ENCODE measurements around the gene HOXB3. TPM values are rescaled to one million over a fixed set of nuclear protein-coding genes. Genes with fewer than 3 reads are reported as not detected.
A peak's percentile ranks its signal among the peaks of the same experiment; 100 is the strongest.

The HOXB3 gene
- total RNA-seq, 4 donors from 2014 or later = 0.97 to 14.1 (median 3.9) TPM

DNA sequence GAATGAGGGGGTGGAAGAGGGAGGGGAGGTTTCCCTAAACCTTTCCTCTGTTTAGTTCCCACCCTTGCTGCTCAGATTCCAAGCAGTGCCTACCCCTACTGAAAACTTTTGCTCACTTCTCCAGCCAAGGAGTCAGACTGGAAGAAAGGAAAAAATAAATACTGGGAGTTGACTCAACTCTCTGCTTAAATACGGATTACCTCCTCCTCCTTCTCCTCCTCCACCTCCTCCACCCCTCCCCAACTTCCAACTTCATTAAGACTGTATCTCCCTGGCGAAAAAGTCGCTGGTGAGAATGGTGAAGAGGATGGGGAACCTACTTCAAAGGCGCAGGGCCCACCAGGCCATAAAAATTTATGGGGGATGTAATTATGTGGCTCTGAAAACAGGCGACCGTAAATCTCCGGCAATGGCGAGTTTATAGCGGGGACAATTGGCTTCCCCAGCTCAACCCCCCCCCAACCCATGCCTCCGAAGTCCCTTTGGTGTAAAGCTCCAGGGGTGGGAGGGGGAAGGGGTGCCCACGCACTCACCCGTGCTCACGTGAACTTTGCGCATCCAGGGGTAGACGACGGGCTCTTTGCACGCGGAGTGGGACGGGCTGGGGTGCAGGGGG, 12.6 kb downstream of the HOXB3 start:
- DNase-seq (ENCODE audit: low spot score in 2 of 2) = no peak
- H3K4me3 ChIP-seq (ENCODE audit: low read depth, poor library complexity, severe bottlenecking) = peak overlapping the region; percentile 29
- intact Hi-C loops (cut with DNase I; ENCODE audit: low total_unique reads) = no loop called here
- TF ChIP-seq POLR2A (IDR thresholded peaks at IDR 0.05) = no peak
- TF ChIP-seq, protein P1, sequence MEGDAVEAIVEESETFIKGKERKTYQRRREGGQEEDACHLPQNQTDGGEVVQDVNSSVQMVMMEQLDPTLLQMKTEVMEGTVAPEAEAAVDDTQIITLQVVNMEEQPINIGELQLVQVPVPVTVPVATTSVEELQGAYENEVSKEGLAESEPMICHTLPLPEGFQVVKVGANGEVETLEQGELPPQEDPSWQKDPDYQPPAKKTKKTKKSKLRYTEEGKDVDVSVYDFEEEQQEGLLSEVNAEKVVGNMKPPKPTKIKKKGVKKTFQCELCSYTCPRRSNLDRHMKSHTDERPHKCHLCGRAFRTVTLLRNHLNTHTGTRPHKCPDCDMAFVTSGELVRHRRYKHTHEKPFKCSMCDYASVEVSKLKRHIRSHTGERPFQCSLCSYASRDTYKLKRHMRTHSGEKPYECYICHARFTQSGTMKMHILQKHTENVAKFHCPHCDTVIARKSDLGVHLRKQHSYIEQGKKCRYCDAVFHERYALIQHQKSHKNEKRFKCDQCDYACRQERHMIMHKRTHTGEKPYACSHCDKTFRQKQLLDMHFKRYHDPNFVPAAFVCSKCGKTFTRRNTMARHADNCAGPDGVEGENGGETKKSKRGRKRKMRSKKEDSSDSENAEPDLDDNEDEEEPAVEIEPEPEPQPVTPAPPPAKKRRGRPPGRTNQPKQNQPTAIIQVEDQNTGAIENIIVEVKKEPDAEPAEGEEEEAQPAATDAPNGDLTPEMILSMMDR (IDR thresholded peaks at IDR 0.05) = no peak
- WGBS, 2 donors = 2 to 4% methylated on average over 16 to 19 of the region's 19 CpGs

DNA sequence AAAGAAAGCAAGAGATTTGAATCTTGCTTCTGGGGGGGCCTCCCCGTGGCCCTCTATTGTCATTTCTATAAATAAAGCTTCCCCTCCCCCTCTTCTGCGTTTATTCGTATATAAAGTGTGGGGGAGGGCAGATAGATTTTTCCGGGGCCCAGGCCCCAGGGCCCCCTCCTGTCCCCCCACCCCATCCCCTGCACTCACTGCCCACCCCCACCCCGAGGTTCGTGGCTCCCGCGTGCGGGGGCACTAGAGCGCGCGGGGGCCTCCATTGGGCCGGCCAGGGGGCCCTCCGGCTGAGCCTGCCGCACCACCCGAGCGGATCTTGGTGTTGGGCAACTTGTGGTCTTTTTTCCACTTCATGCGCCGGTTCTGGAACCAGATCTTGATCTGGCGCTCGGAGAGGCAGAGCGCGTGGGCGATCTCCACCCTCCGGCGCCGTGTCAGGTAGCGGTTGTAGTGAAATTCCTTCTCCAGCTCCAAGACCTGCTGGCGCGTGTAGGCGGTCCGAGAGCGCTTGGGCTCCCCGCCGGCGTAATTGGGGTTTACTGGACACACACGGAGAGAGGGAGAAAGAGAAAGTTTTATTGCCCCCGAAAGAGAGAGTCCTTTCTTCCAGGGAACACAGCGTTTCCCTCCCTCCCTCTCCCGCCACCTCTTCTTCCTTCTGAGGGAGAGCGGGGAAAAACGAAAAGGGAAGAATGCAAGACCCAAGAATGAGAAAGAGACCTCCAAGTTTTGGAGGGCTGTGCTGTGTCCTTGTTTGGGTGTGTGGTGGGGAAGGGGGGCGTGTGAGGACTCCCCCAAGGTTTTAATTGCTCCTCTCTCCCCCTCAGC, 13.3 kb downstream of the HOXB3 start:
- DNase-seq (ENCODE audit: low spot score in 2 of 2) = peak in 1 of 2 donors; percentile 93
- WGBS, 2 donors = 22 to 27% methylated on average over 33 to 34 of the region's 43 CpGs
- intact Hi-C loops (cut with DNase I; ENCODE audit: low total_unique reads) = no loop called here
- no peak overlapping the region for H3K4me3 ChIP-seq (ENCODE audit: low read depth, poor library complexity, severe bottlenecking)
- TF ChIP-seq, protein P1 (IDR thresholded peaks at IDR 0.05) = no peak
- TF ChIP-seq POLR2A (IDR thresholded peaks at IDR 0.05) = no peak

DNA sequence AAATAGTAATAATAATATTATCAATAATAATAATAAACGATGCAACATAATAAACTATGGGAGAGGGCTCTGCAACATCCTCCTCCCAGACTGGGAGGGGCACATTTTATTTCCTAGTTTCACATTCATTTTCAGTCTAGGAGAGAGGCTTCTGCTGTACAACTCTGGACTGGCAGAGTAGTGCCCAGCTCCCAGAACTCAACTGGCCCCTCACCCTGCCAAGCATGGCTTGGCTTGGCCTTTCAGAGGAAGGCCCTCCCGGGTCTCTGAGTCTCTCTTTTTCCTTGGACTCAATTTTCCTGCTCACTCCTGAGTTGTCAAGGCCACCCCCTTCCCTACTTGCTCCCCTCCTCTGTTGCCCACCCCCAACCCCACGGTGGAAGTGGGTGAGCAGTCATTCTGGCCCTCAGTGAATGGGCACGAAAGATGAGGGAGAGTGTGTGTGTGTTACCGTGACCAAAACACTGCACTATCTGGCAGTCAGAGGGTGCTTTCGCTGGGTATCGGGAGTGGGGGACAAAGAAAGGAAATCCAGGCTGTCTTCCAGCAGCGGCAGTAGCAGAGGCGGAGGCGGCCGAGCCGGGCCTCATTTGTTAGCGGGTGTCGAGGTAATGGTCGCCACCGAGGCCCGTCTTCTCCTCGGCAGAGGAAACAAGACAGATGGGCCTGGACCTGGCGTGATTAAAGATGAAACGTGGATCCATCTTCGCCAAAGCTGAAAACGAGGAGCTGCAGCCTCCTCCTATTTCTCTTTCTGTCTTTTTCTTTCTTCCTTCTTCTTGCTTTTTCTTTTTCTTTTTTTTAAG, 14.2 kb downstream of the HOXB3 start:
- intact Hi-C loops (cut with DNase I; ENCODE audit: low total_unique reads) = no loop called here
- TF ChIP-seq, protein P1 (IDR thresholded peaks at IDR 0.05) = no peak
- TF ChIP-seq POLR2A (IDR thresholded peaks at IDR 0.05) = no peak
- DNase-seq (ENCODE audit: low spot score in 2 of 2) = no peak
- 58 to 67% methylated on average over 22 of the region's 22 CpGs for WGBS, 2 donors
- H3K4me3 ChIP-seq (ENCODE audit: low read depth, poor library complexity, severe bottlenecking) = no peak overlapping the region

DNA sequence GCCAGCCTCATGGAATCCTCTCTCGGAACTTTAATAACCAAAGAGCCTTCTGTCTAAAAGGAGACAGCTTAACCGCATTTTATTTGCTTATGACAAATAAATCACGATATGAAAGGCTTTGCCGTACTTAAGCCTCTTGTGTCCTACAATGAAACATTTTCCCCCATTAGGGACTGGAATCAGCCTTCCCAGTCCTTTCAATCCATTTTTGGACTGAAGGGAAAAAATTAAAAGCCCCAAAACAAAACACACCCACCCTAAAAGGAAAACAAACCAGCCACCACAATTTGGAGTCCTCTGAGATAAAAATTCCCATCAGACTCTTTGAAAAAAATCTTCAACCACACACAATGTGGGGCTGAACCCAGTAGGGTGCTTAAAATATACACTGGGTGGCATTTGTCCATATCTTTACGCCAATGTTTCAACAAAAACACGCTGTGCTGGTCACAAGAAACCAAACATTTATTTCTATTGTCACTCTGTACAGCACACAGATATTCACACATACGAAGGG, 14.9 kb downstream of the HOXB3 start:
- no peak for DNase-seq (ENCODE audit: low spot score in 2 of 2)
- intact Hi-C loops (cut with DNase I; ENCODE audit: low total_unique reads) = no loop called here
- WGBS, 2 donors = 73 to 75% methylated on average over 7 of the region's 7 CpGs
- TF ChIP-seq POLR2A (IDR thresholded peaks at IDR 0.05) = no peak
- TF ChIP-seq, protein P1 (IDR thresholded peaks at IDR 0.05) = no peak
- H3K4me3 ChIP-seq (ENCODE audit: low read depth, poor library complexity, severe bottlenecking) = no peak overlapping the region

DNA sequence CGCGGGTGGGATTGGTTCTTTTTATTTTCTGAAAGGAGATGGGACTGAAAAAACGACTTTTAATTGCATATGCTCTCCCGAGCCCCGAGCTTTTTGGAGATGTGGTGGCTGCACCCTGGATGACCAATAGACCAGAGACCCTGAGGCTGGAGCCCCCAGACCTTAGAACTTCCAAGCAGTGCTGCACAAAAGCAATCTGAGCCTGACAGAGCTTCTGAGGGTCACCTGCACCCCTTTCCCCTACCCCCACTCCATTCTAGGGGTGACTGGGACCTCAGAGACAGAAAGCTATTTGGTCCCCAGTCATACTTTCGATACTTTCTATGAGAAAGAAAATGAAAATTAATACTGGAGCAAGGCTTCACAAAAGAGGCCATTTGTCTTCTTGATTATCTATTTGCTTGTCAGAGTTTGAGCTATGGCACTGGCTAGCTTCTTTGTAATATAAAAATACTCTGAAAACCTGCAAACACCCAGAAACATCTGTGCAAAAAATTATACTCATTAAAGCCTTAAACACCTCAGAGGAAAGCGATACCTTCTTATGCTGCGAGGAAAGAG, 15.5 kb downstream of the HOXB3 start:
- WGBS, 2 donors = 78 to 82% methylated on average over 8 of the region's 8 CpGs
- intact Hi-C loops (cut with DNase I; ENCODE audit: low total_unique reads) = no loop called here
- no peak for DNase-seq (ENCODE audit: low spot score in 2 of 2)
- TF ChIP-seq POLR2A (IDR thresholded peaks at IDR 0.05) = no peak
- TF ChIP-seq, protein P1 (IDR thresholded peaks at IDR 0.05) = no peak
- no peak overlapping the region for H3K4me3 ChIP-seq (ENCODE audit: low read depth, poor library complexity, severe bottlenecking)
